Hematopoietic multipotent progenitor cell treated with erythropoietin and hydrocortisone succinate and interleukin-3 and kit ligand, for 8 days (in vitro differentiated cells): ENCODE data around the gene RTL9.

Experiments
- DNase-seq: peaks from one replicate; pipeline ENCODE4 v3.0.0-alpha.2; 2015

The RTL9 gene

GRCh38 chrX:110407910-110408545 lies 49.4 kb downstream of the RTL9 start:
- peak; percentile 83 for DNase-seq
